ENCODE data around the gene GPC1.

GRCh38 chr2:240506406-240507059 lies 71.1 kb downstream of the GPC1 start:
- TF ChIP-seq CTCF (conservative IDR thresholded peaks at IDR 0.05 in 1 of 2, IDR thresholded peaks at IDR 0.05 in 1 of 2; ENCODE audit: low read depth in 1 of 2, low read length in 2 of 2) (no peak), EZH2 (IDR thresholded peaks at IDR 0.05; ENCODE audit: low read length, missing control alignments) (no peak)

Measured in fibroblast of lung (primary cell).